IPS DF 6.9 (cell line): ENCODE measurements around the gene SMCHD1.
"Not testable (repeated sequence)": the region's sequence is repeated elsewhere in the genome, so short reads cannot be mapped to it uniquely, and the experiment has no call there.

ENCODE experiments used
- DNase-seq: peaks from one replicate; pipeline ENCODE4 v3.0.0-alpha.2; 2013; ENCODE audit warnings: low read depth, low spot score
- H3K27ac ChIP-seq: one replicate; pipeline ENCODE4 v1.5.1; 2013; ENCODE audit warnings: low read length, control low read depth
- H3K27me3 ChIP-seq: 2 replicates; pipeline ENCODE4 v1.6.1; 2013; ENCODE audit warnings: mild to moderate bottlenecking, low read length; ENCODE audit not compliant: control insufficient read depth, insufficient read depth
- H3K36me3 ChIP-seq: 2 replicates; pipeline ENCODE4 v1.6.1; 2013; ENCODE audit warnings: low read length; ENCODE audit not compliant: control insufficient read depth, insufficient read depth
- H3K4me1 ChIP-seq: 2 replicates; pipeline ENCODE4 v1.6.1; 2013; ENCODE audit warnings: low read length; ENCODE audit not compliant: control insufficient read depth, insufficient read depth
- H3K4me3 ChIP-seq: 2 replicates; pipeline ENCODE4 v1.5.1; 2013; ENCODE audit warnings: mild to moderate bottlenecking, low read length
- H3K9me3 ChIP-seq: 2 replicates; pipeline ENCODE4 v1.6.1; 2013; ENCODE audit warnings: low read length, inconsistent platforms; ENCODE audit not compliant: control insufficient read depth, insufficient read depth
- WGBS: extraction: QIAGEN DNeasy Blood & Tissue Kit; methylation state at CpG from one replicate; pipeline ENCODE4 v1.1.7; 2013; ENCODE audit warnings: mixed read lengths, missing lambda C conversion rate; ENCODE audit not compliant: insufficient read length, insufficient coverage; 5-methylcytosine and 5-hydroxymethylcytosine counted together

SMCHD1 gene

GRCh38 chr18:2709316-2709715, 53.8 kb downstream of the SMCHD1 start:
- Histone ChIP-seq H3K27me3 (no peaks in the 10 kb centered on the region), H3K27ac (no peak overlapping the region), H3K9me3 (no peaks in the 10 kb centered on the region), H3K36me3 (no peaks in the 10 kb centered on the region), H3K4me1 (no peaks in the 10 kb centered on the region), H3K4me3 (no peak overlapping the region)
- no CpG with 5 or more reads among the region's 4 CpGs for WGBS
- no peak for DNase-seq

DNA sequence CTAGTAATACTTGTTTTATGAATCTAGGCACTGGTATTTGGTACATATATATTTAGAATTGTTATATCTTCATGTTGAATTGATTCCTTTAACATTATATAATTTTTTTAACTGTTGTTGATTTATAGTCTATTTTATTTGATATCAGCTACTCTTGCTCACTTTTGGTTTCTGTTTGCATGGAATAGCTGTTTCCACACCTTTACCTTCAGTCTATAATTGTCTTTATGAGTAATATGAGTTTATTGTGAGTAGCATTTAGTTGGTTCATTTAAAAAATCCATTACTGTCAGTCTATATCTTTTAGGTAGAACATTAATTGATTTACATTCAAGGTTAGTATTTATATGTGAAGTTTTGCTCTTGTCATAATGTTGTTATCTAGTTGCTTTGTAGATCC, 58.6 kb downstream of the SMCHD1 start:
- no peaks in the 10 kb centered on the region for H3K36me3 ChIP-seq

DNA sequence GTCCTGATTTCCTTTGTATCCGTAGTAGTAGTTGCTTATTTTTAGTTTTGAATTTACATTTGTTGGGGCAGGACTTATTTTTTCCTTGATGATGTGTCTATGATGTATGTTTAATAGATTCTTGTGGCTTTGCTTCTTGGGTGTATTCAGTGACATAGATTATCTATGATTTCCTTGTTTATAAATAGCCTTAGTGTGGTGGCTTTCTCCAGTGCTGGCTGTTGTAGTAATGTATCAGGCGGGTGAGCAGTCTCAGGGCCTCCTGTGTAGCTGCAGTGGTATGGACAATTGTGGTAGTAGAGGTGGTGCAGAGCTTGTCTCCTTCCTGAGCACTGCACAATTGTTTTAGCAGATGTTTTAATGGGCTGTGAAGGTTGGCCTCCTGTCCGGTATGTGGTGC, 60.5 kb downstream of the SMCHD1 start:
- Histone ChIP-seq H3K27ac (no peak overlapping the region), H3K4me3 (no peak overlapping the region), H3K27me3 (no peaks in the 10 kb centered on the region), H3K4me1 (no peaks in the 10 kb centered on the region), H3K36me3 (no peaks in the 10 kb centered on the region), H3K9me3 (no peaks in the 10 kb centered on the region)
- DNase-seq = no peak
- WGBS = no CpG with 5 or more reads among the region's 3 CpGs

More for the DNA sequence above, 58.6 kb downstream of the SMCHD1 start:
- H3K4me3 ChIP-seq = no peak overlapping the region
- no peak for DNase-seq
- H3K27ac ChIP-seq = no peak overlapping the region
- H3K9me3 ChIP-seq = no peaks in the 10 kb centered on the region
- H3K4me1 ChIP-seq = no peaks in the 10 kb centered on the region
- H3K27me3 ChIP-seq = no peaks in the 10 kb centered on the region

DNA sequence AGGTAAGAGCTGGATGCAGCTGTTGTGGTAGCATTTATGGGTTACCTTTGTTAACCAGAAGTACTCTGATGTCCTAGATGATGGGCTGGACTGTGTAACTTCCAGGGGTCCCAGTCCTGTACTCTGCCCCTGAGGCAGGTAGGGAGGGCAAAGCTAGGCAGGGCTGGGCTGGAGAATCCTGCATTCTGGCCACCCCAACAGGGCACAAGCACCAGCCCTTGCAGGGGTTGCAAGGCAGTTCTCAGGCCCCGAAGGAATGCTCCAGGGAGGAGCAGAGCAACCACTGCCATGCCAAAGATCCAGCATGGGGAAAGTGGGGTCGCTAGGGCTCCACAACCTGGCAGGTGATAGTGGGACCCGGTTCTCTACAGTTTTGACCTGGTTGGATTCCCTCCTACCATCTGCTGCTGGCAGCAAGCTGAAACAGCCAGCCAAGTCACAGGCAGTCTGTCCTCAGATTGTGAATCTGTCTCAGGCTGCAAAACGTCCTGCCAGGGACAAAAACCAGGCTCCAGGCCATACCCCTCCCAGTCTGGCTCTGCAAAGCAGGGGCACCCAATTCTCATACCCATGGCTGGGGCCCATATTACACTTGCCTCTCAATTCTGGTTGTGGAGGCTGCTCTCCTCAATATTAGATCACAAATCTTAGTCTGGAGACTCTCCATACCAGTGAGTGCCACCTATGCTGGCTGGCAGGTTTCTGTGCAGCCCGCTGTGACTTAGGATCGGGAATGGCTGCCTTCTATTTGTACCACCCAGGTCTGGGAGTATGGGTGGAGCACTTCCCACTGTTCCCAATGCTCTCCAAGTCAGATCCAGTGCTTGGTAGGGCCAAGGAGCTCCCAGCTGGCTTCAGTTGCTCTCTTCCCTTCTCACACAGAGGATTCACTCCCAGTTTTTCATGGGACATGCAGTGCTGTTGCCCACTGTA, 61.1 kb downstream of the SMCHD1 start:
- H3K27ac ChIP-seq = no peak overlapping the region
- H3K27me3 ChIP-seq = no peaks in the 10 kb centered on the region
- no peaks in the 10 kb centered on the region for H3K4me1 ChIP-seq
- H3K9me3 ChIP-seq = no peaks in the 10 kb centered on the region
- H3K36me3 ChIP-seq = no peaks in the 10 kb centered on the region
- WGBS = no CpG with 5 or more reads among the region's 6 CpGs
- DNase-seq = no peak
- no peak overlapping the region for H3K4me3 ChIP-seq

DNA sequence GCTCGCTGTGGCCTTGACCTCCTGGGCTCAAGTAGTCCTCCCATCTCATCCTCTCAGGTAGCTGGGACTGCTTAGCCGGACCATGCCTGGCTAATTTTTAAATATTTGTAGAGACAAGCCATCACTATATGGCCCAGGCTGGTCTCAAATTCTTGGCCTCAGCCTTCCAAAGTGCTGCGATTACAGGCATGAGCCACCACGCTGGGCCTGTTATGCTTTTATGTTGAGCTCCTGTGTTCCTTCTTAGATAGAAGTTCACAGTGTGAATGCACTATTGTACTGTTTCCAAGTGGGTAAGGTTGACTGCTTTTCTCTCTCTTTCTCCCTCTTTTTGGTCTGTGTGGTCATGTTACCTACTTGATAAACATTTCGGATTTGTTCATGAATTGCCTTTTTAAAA, 61.9 kb downstream of the SMCHD1 start:
- H3K4me1 ChIP-seq = no peaks in the 10 kb centered on the region
- WGBS = no CpG with 5 or more reads among the region's 5 CpGs
- no peak for DNase-seq
- H3K27ac ChIP-seq = no peak overlapping the region
- H3K9me3 ChIP-seq = no peaks in the 10 kb centered on the region
- H3K27me3 ChIP-seq = no peaks in the 10 kb centered on the region
- H3K36me3 ChIP-seq = no peaks in the 10 kb centered on the region; the same call in 1 of the 2 replicates
- H3K4me3 ChIP-seq = no peak overlapping the region

DNA sequence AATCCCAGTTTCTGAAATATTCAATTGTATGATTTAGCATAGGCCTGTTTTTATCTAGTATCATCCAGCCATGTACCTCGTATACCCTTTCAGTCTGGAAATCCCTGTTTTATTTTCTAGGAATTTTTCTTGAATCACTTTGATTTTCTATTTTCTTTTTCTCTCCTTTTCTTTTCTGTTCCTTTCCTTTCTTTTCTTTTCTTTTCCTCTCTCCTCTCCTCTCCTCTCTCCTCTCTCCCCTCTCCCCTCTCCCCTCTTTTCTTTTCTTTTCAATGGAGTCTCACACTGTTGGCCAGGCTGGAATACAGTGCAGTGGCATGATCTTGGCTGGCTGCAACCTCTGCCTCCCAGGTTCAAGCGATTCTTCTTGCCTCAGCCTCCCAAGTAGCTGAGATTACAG, 63.5 kb downstream of the SMCHD1 start:
- H3K27ac ChIP-seq = no peak overlapping the region
- DNase-seq = no peak
- no peaks in the 10 kb centered on the region for H3K27me3 ChIP-seq
- H3K36me3 ChIP-seq = no peaks in the 10 kb centered on the region; the same call in 1 of the 2 replicates
- WGBS = no CpG with 5 or more reads among the region's 2 CpGs
- H3K4me1 ChIP-seq = no peaks in the 10 kb centered on the region
- H3K9me3 ChIP-seq = no peaks in the 10 kb centered on the region
- H3K4me3 ChIP-seq = no peak overlapping the region

GRCh38 chr18:2723207-2723606, 67.7 kb downstream of the SMCHD1 start:
- DNase-seq = no peak
- H3K36me3 ChIP-seq = peaks cover 2% of the 10 kb centered on the region; the same call in 1 of the 2 replicates
- no CpG with 5 or more reads among the region's 1 CpG for WGBS

GRCh38 chr18:2729757-2730156, 74.2 kb downstream of the SMCHD1 start:
- H3K27ac ChIP-seq = no peak overlapping the region
- no peak overlapping the region for H3K4me3 ChIP-seq
- no peaks in the 10 kb centered on the region for H3K9me3 ChIP-seq
- H3K27me3 ChIP-seq = no peaks in the 10 kb centered on the region
- H3K36me3 ChIP-seq = peaks cover 2% of the 10 kb centered on the region; the same call in 1 of the 2 replicates
- no peaks in the 10 kb centered on the region for H3K4me1 ChIP-seq
- DNase-seq = no peak
- WGBS = no CpG with 5 or more reads among the region's 1 CpG

More at GRCh38 chr18:2723207-2723606, 67.7 kb downstream of the SMCHD1 start:
- H3K4me1 ChIP-seq = no peaks in the 10 kb centered on the region
- H3K9me3 ChIP-seq = no peaks in the 10 kb centered on the region
- no peak overlapping the region for H3K4me3 ChIP-seq
- H3K27me3 ChIP-seq = no peaks in the 10 kb centered on the region
- H3K27ac ChIP-seq = no peak overlapping the region

GRCh38 chr18:2736823-2737222, 81.3 kb downstream of the SMCHD1 start:
- no peak overlapping the region for H3K4me3 ChIP-seq
- WGBS = no CpG with 5 or more reads among the region's 3 CpGs
- no peaks in the 10 kb centered on the region for H3K9me3 ChIP-seq
- H3K27me3 ChIP-seq = no peaks in the 10 kb centered on the region
- H3K27ac ChIP-seq = no peak overlapping the region
- H3K4me1 ChIP-seq = no peaks in the 10 kb centered on the region
- no peak for DNase-seq
- no peaks in the 10 kb centered on the region; the same call in 1 of the 2 replicates for H3K36me3 ChIP-seq

- H3K27me3 ChIP-seq, H3K4me3 ChIP-seq, DNase-seq, H3K4me1 ChIP-seq, H3K36me3 ChIP-seq, H3K9me3 ChIP-seq, H3K27ac ChIP-seq: not testable (repeated sequence)
- no CpG with 5 or more reads among the region's 3 CpGs for WGBS
Measured at GRCh38 chr18:2740082-2740481, 84.6 kb downstream of the SMCHD1 start.

DNA sequence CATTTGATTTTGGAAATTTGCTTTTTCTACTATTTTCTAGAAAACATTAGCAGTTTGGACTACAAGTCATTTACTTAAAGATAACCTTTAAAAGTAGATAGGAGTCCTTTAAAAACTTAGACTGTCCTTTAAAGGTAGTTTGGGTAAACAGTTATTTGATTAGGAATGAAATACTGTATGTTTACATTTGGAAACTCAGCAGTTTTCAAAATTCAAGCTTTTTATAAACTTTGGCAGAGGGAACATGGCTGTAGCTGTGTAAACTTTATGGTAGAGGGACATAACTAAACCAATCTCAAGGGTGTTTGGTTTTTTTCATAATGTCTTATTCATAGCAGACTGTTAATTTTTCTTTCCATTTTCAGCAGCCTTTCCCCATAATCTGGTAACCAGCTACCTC, 90.7 kb downstream of the SMCHD1 start:
- Histone ChIP-seq H3K27ac (no peak overlapping the region), H3K36me3 (no peaks in the 10 kb centered on the region), H3K4me3 (no peak overlapping the region), H3K27me3 (no peaks in the 10 kb centered on the region), H3K9me3 (no peaks in the 10 kb centered on the region), H3K4me1 (no peaks in the 10 kb centered on the region)
- DNase-seq = no peak
